ENCODE measurements around the gene ASXL1.

The ASXL1 gene

GRCh38 chr20:32466739-32467505 lies 108.8 kb downstream of the ASXL1 start:
- DNase-seq (ENCODE audit: low read depth): no peak

- DNase-seq (ENCODE audit: low read depth): no peak
Observed at GRCh38 chr20:32467506-32468312, 109.6 kb downstream of the ASXL1 start.

- no peak for DNase-seq (ENCODE audit: low read depth)
Observed at GRCh38 chr20:32468313-32468640, 110.1 kb downstream of the ASXL1 start.

GRCh38 chr20:32468860-32469259 lies 110.7 kb downstream of the ASXL1 start:
- no peak for DNase-seq (ENCODE audit: low read depth)

- DNase-seq (ENCODE audit: low read depth): no peak
Observed at GRCh38 chr20:32470025-32470861, 112.1 kb downstream of the ASXL1 start.

GRCh38 chr20:32470940-32471339 lies 112.8 kb downstream of the ASXL1 start:
- no peak for DNase-seq (ENCODE audit: low read depth)

- no peak for DNase-seq (ENCODE audit: low read depth)
Observed at GRCh38 chr20:32472581-32473207, 114.6 kb downstream of the ASXL1 start.

GRCh38 chr20:32473231-32474008 lies 115.3 kb downstream of the ASXL1 start:
- no peak for DNase-seq (ENCODE audit: low read depth)

- DNase-seq (ENCODE audit: low read depth): no peak
Observed at GRCh38 chr20:32474009-32474716, 116.0 kb downstream of the ASXL1 start.

GRCh38 chr20:32474717-32474966 lies 116.5 kb downstream of the ASXL1 start:
- DNase-seq (ENCODE audit: low read depth): no peak

- DNase-seq (ENCODE audit: low read depth): no peak
Observed at GRCh38 chr20:32474967-32475811, 117.1 kb downstream of the ASXL1 start.

GRCh38 chr20:32476684-32477593 lies 118.8 kb downstream of the ASXL1 start:
- no peak for DNase-seq (ENCODE audit: low read depth)

- DNase-seq (ENCODE audit: low read depth): no peak
Observed at GRCh38 chr20:32477594-32478512, 119.7 kb downstream of the ASXL1 start.

GRCh38 chr20:32478576-32478975 lies 120.4 kb downstream of the ASXL1 start:
- DNase-seq (ENCODE audit: low read depth): no peak

GRCh38 chr20:32479012-32479411 lies 120.9 kb downstream of the ASXL1 start:
- DNase-seq (ENCODE audit: low read depth): no peak

GRCh38 chr20:32479697-32480171 lies 121.6 kb downstream of the ASXL1 start:
- no peak for DNase-seq (ENCODE audit: low read depth)

- DNase-seq (ENCODE audit: low read depth): no peak
Observed at GRCh38 chr20:32480371-32481241, 122.5 kb downstream of the ASXL1 start.
